ENCODE measurements around the gene IRAK3.

The IRAK3 gene

DNA sequence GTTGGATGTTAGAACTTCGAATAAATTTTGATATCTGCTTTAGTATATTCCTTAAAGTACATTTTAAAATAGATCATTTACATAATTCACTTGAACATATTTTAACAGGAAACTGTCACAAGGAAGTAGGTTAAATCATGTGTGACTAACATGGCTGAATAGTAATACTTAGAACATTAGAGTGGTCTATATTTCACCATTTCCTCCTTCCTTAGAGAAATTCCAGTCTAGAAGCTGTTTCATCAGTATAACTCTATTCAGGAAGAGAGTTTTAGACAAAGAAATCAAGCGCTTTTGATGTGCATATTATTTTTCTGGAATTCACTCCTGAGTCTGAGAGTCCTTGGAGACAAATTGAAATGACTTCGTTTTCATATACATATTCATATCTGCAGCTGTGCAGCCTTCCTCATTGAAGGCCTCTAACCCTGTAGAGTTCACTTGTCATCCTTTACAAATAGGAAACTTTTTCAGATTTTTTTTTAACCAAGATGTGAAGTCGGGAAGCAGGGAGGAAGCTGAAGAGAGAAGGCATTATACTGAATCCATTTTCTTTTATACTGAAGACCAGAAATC lies 28.4 kb downstream of the IRAK3 start:
- TF ChIP-seq, protein P1, sequence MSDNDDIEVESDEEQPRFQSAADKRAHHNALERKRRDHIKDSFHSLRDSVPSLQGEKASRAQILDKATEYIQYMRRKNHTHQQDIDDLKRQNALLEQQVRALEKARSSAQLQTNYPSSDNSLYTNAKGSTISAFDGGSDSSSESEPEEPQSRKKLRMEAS (IDR thresholded peaks at IDR 0.05) = no peak
- TF ChIP-seq NFIC (IDR thresholded peaks at IDR 0.05) (no peak), ZBTB7A (IDR thresholded peaks at IDR 0.05; ENCODE audit: low read depth) (no peak), TCF12 (IDR thresholded peaks at IDR 0.05; ENCODE audit: low read depth) (no peak), FOXM1 (IDR thresholded peaks at IDR 0.05; ENCODE audit: borderline replicate concordance, low read depth) (no peak), TAF1 (IDR thresholded peaks at IDR 0.05; ENCODE audit: low read depth) (no peak), CEBPB (IDR thresholded peaks at IDR 0.05) (no peak), CREB1 (IDR thresholded peaks at IDR 0.05; ENCODE audit: low read depth) (no peak), EP300 (IDR thresholded peaks at IDR 0.05; ENCODE audit: borderline replicate concordance) (no peak), YY1 (IDR thresholded peaks at IDR 0.05; ENCODE audit: low read depth) (no peak), RAD21 (IDR thresholded peaks at IDR 0.05; ENCODE audit: low read depth) (no peak), TEAD4 (IDR thresholded peaks at IDR 0.05) (no peak), EGR1 (IDR thresholded peaks at IDR 0.05) (no peak)
- TF ChIP-seq, protein P2, sequence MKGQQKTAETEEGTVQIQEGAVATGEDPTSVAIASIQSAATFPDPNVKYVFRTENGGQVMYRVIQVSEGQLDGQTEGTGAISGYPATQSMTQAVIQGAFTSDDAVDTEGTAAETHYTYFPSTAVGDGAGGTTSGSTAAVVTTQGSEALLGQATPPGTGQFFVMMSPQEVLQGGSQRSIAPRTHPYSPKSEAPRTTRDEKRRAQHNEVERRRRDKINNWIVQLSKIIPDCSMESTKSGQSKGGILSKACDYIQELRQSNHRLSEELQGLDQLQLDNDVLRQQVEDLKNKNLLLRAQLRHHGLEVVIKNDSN (IDR thresholded peaks at IDR 0.05) = no peak
- TF ChIP-seq, protein P3, sequence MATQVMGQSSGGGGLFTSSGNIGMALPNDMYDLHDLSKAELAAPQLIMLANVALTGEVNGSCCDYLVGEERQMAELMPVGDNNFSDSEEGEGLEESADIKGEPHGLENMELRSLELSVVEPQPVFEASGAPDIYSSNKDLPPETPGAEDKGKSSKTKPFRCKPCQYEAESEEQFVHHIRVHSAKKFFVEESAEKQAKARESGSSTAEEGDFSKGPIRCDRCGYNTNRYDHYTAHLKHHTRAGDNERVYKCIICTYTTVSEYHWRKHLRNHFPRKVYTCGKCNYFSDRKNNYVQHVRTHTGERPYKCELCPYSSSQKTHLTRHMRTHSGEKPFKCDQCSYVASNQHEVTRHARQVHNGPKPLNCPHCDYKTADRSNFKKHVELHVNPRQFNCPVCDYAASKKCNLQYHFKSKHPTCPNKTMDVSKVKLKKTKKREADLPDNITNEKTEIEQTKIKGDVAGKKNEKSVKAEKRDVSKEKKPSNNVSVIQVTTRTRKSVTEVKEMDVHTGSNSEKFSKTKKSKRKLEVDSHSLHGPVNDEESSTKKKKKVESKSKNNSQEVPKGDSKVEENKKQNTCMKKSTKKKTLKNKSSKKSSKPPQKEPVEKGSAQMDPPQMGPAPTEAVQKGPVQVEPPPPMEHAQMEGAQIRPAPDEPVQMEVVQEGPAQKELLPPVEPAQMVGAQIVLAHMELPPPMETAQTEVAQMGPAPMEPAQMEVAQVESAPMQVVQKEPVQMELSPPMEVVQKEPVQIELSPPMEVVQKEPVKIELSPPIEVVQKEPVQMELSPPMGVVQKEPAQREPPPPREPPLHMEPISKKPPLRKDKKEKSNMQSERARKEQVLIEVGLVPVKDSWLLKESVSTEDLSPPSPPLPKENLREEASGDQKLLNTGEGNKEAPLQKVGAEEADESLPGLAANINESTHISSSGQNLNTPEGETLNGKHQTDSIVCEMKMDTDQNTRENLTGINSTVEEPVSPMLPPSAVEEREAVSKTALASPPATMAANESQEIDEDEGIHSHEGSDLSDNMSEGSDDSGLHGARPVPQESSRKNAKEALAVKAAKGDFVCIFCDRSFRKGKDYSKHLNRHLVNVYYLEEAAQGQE (IDR thresholded peaks at IDR 0.05; ENCODE audit: low read depth) = no peak

GRCh38 chr12:66228462-66228861 lies 39.4 kb downstream of the IRAK3 start:
- no peak for TF ChIP-seq TEAD4 (IDR thresholded peaks at IDR 0.05)
- TF ChIP-seq YY1 (IDR thresholded peaks at IDR 0.05; ENCODE audit: low read depth) = no peak
- TF ChIP-seq, protein P3 (IDR thresholded peaks at IDR 0.05; ENCODE audit: low read depth) = no peak
- TF ChIP-seq, protein P2 (IDR thresholded peaks at IDR 0.05) = no peak
- TF ChIP-seq FOXM1 (IDR thresholded peaks at IDR 0.05; ENCODE audit: borderline replicate concordance, low read depth) = no peak
- TF ChIP-seq RAD21 (IDR thresholded peaks at IDR 0.05; ENCODE audit: low read depth) = no peak
- TF ChIP-seq EGR1 (IDR thresholded peaks at IDR 0.05) = no peak
- TF ChIP-seq CREB1 (IDR thresholded peaks at IDR 0.05; ENCODE audit: low read depth) = no peak
- TF ChIP-seq NFIC (IDR thresholded peaks at IDR 0.05) = no peak
- no peak for TF ChIP-seq EP300 (IDR thresholded peaks at IDR 0.05; ENCODE audit: borderline replicate concordance)
- TF ChIP-seq CEBPB (IDR thresholded peaks at IDR 0.05) = no peak
- TF ChIP-seq, protein P1 (IDR thresholded peaks at IDR 0.05) = no peak

GRCh38 chr12:66232263-66232662 lies 43.2 kb downstream of the IRAK3 start:
- TF ChIP-seq FOXM1 (IDR thresholded peaks at IDR 0.05; ENCODE audit: borderline replicate concordance, low read depth) = no peak
- TF ChIP-seq EP300 (IDR thresholded peaks at IDR 0.05; ENCODE audit: borderline replicate concordance) = no peak
- TF ChIP-seq EGR1 (IDR thresholded peaks at IDR 0.05) = no peak
- TF ChIP-seq, protein P3 (IDR thresholded peaks at IDR 0.05; ENCODE audit: low read depth) = no peak
- TF ChIP-seq TCF12 (IDR thresholded peaks at IDR 0.05; ENCODE audit: low read depth) = no peak
- TF ChIP-seq RAD21 (IDR thresholded peaks at IDR 0.05; ENCODE audit: low read depth) = no peak
- TF ChIP-seq NFIC (IDR thresholded peaks at IDR 0.05) = no peak

DNA sequence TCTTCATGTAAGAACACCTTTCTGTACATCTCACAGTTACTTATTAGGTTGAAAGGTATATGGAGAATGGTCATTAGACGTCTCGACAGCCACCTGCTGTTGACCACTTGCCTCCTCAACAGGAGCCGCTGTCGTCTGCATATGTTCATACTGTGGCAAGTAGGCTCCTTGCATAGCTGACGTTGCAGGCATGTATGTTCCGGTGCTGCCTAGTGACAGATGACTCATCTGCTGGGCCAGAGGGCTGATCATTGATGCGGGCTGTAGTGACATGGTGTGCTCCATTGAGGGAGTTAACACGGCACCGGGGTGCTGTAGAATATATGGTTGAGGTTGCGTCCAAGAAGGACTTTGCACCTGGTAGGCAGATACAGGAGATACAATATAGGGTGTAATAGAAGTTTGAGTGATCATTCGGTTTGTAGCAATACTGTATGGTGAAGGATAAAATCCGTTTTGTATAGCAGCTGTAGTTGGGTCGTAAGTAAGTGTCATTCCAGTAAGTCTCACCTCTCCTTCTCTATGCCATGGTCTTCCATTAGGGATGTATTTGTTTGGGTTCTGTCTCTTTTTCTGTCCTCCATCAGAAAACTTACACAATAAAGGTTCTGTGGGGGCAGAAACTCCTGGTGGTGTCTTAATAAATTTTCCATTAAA lies 45.2 kb downstream of the IRAK3 start:
- peak; percentile 37 for TF ChIP-seq CREB1 (IDR thresholded peaks at IDR 0.05; ENCODE audit: low read depth)
- peak; percentile 19; the same call in 1 of the 2 replicates for TF ChIP-seq RAD21 (IDR thresholded peaks at IDR 0.05; ENCODE audit: low read depth)
